ENCODE measurements around the gene ACKR2.

DNA sequence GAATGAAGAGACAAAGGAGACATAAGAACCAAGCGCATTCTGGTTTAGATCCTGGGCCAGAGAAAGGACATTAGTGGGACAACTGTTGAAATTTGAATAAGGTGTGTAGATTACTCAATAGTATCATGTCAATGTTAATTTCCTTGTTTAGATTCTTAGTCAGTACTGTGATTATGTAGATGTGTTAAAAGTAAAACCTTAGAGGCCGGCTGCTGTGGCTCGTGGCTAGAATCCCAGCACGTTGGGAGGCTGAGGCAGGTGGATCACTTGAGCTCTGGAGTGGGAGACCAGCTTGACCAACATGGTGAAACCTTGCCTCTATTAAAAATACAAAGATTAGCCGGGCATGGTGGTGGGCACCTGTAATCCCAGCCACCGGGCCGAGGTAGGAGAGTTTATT lies 39.8 kb downstream of the ACKR2 start:
- TF ChIP-seq POLR2A (IDR thresholded peaks at IDR 0.05; ENCODE audit: low read length), result no peak
- TF ChIP-seq GATA1 (IDR thresholded peaks at IDR 0.05; ENCODE audit: low read depth, low read length), result no peak

All from erythroblast (primary cell).